Hematopoietic multipotent progenitor cell treated with erythropoietin and hydrocortisone succinate and interleukin-3 and kit ligand, for 4 days (in vitro differentiated cells): Measurements from ENCODE around the gene PDE3A.
"Not testable (repeated sequence)": the region's sequence is repeated elsewhere in the genome, so short reads cannot be mapped to it uniquely, and the experiment has no call there.

Source experiments
- DNase-seq: peaks from one replicate; pipeline ENCODE4 v3.0.0-alpha.2; 2015

PDE3A gene

DNA sequence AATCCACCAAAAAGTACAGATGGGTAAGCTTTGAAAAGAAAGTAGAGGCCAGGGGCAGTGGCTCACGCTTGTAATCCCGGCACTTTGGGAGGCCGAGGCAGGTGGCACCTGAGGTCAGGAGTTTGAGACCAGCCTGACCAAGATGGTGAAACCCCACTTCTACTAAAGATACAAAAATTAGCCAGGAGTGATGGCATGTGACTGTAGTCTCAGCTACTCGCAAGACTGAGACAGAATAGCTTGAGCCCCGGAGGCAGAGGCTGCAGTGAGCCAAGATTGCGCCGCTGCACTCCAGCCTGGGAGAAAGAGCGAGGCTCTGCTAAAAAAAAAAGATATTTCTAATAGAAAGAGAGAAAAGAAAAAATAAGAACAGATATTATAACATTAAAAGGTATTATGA, 192.6 kb downstream of the PDE3A start:
- DNase-seq: no peak

DNA sequence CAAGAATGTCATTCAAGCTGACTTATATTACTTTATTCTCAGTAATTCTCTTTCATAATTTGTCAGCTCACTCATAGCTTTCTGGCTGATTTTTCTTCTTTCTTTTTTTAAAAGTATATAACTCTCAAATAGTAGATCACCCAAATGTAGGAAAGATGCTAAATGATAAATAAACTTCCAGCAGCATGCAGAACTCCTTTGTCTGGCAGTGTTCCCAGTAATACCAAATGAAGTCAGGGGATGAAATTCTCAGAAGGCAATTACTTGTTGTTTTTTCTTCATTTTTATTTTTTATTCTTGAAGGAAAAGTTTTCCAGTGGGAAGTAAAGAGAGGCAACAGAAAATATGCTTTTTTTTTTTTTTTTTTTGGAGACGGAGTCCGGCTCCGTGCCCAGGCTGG, 193.5 kb downstream of the PDE3A start:
- no peak for DNase-seq

DNA sequence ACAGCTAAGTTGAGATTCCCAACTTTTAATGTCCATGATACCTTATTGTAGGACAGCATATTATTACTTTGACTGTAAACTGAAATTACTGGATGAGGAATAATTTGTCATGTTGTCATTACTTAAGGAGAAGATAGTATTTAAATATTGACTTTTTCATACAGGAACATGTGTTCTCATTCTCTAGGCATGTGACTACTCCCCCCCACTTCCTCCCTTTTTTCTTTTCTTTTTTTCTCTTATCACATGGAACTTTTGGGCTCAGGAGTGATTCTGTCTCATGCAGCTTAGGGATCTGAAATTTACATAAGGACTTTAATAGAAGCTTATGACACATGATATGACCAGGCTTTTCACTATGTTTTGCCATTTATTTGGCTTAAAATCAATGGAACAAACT, 199.1 kb downstream of the PDE3A start:
- no peak for DNase-seq

DNA sequence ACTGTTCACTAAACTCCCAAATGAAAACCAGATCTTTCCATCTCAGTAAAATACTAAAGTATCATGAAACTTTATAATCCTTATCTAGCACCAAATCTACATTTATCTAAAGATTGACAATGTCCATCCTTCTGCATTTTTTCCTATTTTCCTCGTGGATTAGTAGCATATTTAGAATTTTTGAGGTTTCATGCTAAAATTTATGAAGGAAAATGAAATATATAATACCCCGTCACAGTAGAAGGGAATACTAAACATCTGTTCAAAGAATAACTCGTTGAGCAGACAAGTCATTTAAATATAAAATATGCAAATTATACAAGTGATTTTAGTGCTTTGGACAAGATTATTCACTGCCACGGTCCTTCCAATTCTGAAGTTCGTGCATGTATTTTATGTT, 204.1 kb downstream of the PDE3A start:
- no peak for DNase-seq

DNA sequence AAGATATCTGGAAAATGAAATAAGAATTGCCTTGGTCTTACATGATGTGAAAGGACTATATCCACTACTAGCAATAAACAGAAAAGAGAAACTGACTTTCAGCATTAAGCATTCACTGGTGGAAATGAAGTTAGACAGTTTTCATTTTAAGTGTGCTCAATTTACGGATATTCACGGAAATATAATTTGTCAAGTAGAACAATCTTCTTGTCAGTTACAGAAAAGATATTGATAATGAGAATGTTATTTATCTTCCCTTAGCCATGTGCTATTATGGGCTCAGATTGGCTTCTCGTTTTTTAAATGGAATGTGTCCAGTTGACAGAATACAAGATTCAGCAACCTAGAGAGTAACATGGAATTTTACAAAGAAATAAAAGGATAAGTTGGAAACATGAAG, 208.2 kb downstream of the PDE3A start:
- no peak for DNase-seq

DNA sequence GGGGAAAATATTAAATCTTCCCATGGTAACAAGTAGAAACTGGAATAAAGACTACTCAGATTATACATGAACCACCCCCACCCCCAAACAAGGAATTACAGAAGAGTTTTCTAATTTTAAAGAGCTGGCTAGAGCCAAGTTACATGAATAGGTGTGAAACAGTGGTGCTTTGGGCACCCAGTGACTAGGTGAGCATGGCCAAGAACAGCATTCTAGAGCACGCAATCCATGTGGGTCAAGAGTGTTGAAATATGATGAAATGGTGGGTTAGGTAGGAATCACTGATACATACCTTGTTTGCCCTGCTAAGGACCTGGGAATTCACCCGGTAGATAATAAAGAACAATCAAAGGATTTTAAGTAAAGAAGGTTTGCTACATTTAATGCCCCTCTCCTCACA, 208.7 kb downstream of the PDE3A start:
- DNase-seq: no peak

DNA sequence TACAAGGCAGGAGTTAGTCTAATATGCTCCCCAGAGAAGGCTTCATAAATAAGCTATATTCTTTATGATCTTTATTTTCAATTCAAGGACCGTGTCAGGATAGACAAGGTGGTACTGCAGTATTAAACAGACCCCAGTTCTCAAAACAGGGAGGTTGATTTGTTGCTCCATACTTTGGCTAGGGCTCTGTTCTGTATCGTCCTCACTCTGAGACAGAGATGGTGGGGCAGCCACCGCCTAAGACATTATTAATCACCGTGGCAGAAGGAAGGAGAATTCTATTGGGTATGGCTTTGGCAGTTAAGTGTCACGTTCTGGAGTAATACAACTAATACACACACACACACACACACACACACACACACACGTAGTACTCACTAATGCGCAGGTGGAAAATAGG, 209.8 kb downstream of the PDE3A start:
- no peak for DNase-seq

DNA sequence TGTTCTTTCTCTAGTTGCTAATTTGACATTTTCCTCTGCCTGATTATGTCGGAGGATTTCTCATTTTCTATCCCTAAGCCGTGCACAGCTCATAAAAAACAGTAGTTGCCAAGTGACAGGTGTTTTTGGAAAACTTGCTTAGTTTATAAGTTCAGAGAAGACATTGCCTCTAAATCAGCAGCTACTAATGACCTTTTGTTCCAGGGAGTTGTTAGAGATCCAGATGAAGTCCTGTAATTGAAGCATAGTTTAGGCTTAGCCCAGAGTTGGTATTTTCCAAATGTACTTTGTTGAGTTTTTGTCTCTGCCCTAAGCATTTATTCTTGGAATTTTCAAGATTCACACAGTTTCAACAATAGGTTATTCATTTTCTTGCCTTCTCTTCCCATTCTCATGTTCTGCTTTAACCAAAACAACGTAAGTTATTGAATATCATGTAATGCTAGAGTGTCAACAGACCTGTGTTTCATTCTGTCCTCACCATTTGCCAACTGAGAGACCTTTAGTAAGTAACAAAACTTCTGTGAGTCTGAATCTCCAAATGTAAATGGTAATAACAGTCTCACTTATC, 216.8 kb downstream of the PDE3A start:
- DNase-seq: no peak

DNA sequence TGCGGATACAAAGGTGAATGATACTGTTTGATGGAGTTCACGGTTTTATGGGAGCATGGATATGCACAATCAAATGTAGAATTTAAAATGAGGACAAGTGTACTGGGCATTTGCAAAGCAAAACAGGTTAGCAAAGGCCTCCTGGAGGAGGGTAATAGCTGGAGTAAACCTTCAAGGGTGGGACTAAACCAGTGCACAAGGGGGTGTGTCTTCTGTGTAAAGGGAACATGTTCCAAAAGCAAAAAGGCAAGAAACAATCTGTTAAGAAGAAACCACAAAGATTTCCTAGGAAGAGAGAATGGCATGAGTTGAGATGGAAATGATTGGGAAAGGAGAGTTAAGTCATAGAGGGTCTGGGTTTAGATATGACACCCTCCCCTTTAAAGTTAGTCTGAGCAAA, 217.6 kb downstream of the PDE3A start:
- DNase-seq: peak; percentile 54

DNA sequence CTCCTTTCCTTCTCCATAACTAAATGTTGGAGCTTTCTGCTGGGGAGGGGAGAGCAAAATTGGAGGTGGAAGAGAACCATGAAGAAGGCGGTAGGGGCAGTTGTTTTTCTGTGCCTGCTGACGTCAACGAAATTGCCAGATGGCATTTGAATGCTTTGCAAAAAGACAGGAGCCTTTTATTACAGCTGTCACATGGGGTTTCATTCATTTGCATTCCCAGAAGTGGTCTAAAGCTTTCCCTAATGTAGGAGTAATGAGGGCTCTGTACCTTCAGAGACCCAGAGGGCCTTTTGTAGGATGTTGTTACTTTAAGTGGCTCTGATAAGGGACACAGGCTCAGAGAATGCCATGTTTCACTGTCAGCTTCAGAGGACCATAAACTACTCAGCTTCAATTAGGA, 219.7 kb downstream of the PDE3A start:
- no peak for DNase-seq

DNA sequence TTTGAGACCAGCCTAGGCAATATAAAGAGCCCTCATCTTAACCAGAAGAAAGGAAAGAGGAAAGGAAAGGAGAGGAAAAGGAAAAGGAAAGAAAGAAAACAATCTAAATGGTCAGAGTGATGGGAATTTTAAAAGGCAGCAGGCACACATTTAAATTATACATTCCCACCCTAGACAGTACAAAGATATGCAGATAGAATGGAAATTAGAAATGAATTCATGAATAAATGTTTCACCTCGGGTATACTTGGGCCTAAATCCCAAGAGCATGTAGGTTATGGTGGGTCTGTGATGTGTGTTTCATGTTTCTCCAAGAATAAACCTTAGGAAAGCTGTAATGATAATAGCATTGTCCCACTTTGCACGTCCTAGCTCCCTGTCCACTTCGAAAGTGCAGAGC, 222.2 kb downstream of the PDE3A start:
- DNase-seq: no peak

DNA sequence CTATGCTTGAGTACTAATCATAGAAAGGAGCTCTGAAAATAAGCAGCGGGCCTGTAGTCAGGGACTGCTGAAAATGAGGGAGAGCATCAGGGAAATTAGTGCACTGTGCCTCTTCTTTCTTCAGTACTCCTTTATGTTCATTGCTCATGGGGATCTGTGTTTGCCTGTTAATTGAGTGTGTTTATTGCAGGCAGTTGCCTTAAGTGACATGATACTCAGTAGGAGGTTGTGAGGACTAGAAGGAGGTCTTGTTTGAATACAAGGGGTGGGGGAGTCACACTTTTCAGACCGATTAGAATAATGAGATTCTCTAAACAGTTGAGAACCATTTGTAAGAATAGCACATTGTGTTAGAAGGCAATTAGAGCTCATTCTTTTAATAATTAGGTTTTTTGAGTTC, 224.2 kb downstream of the PDE3A start:
- no peak for DNase-seq

DNA sequence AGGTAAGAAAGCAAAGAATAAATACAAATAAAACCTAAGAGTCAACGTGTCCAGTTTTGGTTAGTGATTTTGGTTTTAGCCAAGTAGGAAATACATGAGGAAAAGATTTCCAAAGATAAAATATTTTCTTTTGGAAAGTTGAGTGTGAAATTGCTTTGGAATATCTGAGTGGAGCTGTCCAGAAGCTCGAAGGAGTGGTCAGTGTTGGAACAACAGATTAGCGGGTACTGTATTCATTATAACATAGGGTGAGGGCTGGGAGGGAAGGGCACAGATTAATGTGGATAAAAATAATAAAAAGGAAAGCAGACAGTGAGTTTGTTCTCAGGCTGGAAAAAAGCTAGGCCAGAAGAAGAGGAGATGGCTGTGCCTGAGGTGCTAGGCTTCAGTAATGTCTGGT, 225.3 kb downstream of the PDE3A start:
- DNase-seq: no peak

DNA sequence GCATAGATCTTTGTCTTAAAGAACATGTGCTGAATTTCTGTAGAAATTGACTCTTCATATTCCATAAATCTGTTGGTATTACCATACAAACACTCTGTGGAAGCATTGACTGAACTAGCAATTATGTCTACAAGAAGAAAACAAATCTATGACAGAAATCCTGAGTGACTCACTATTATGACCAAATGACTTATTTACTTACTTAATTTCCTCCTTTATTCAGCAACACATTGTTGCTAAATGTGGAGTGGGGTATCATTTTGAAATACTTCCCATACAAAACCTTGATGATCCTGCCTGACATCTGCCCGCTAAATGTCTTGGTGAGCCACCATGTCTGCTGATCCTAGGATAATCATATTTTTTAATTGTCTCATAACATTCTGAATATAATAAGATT, 227.7 kb downstream of the PDE3A start:
- DNase-seq: peak; percentile 6

DNA sequence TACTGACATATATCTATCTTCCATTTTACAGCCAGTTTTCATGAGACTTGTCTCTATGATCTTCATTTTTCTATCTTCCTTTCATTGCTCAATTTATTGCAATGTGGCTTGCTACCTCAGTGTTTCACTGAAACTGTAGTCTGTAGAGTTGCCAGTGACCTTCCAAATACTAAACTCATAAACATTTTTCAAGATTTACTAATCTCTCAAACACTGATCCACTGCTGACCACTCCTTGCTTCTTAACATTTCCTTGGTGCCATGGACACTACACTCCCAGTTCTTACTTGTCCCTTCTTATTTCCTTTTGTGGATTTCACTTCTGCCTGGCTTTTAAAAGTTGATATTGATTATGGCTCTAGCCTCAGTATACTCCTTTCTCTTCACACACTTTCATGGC, 231.4 kb downstream of the PDE3A start:
- DNase-seq: no peak

DNA sequence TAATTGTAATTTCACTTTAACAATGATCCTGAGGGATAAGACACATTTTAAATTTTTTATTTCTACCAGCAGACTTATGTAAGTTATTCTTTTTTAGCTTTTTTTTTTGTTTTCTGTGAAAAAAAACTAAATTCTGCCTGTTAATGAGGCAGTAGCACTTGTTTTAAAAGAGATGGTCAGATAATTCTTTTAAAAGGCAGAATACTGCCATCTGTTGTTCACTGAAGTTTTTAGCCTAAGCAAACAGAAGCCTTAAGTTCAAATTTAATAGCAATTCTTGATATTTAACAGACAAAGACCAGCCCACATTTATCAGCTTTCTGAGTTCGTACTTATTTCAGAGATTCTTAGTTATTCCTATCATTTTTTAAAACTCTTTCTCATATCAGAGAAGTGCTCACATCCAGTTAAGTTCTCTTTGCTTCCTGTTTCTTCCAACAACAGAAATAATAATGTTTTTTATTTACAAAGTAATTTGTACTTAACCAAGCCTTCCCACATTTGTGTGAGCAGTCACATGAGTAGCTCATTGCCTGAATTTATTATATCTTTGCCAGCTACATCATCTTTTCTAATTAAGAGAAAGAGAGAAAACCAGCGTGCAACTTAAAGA, 233.4 kb downstream of the PDE3A start:
- peak; percentile 69 for DNase-seq

DNA sequence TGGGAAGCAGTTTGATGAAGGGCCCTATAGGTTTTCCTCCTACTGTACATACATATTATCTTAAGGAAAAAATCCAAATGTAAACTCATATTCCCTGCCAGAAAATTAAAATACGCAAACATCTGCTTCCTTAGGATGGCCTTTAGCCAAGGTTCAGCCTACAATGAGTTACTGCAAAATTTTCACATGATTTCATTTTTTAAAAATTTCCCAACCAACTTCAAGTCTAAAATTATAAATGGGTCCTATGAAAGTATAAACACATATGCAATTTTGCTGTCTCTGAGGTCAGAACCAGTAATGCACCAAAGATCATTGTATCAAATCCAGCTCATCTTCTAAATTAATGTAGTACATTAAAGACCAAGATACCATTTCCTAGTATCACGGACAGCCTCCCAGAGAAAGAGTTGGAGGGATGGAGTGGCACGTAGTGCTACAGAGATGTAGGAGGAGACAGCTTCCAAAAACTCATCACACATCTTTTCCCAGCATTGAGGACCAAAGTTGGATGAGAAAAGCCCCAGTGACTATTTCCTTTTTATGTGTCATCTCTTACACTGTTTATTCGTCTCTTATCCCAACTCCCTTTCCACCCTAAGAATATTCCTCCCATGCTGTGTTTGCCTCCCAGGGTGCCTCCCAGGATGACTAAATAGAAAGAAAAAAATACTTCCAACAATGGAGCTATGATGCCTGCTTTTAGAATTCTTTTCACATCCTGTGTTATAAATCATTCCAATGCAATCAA, 234.5 kb downstream of the PDE3A start:
- DNase-seq: no peak

DNA sequence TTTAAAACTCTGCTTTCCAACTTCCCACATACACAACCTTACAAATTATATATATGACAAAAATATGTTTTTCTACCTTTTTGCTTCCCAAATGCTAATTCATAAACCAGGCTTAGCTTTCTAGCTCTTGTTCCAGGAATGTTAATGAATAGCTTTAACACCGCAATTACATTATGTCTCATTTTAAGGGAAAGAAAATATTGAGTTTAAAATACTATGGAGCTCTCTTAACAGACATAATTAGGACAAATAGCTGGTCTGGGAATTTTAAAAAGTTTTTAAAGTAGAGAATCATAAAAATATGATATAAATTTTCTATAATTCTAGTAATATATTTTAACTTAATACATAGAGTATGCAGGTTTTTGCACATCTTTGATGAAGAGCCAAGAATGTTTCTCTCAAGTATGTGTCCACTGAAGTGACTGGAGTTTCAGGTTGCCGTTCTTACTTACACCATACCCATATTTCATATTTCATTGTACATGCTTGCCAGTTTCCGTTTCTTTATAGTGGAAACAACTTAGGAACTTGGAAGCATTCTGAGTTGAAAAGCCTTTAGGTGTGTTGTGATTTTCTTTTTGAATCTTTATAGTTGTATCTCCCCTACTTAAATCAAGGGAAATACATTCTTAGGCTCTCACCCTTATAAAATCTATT, 236.2 kb downstream of the PDE3A start:
- no peak for DNase-seq

DNA sequence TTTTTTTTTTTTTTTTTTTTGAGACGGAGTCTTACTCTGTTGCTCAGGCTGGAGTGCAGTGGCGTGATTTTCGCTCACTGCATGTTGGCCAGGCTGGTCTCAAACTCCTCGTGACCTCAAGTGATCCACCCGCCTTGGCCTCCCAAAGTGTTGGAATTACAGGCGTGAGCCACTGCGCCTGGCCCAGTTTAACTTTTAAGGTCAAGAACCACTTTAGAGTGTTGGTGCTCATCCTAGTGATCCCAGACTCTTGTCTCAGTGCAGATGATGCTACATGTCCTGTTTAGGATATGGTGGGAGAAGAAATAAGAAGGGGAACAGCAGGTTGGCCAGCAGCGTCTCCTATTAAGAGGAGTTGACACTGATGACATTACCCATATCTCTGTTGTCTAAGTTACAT, 246.7 kb downstream of the PDE3A start:
- not testable (repeated sequence) for DNase-seq

DNA sequence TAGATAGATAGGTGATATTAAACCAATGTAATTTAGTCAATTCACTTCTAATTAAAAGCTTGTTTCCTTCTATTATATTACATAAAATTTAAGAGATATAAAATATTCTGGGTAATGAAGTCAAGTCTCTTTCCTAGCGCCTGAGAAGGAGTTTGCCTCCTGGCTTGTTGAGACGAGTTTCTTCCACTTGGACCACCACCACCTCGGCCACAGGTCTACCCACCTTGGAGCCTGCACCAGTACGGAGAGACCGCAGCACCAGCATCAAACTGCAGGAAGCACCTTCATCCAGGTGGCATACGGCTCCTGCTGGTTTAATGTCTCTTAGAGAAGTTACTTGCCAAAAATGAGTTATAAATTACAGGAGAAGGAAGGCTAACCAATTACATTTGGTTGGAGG, 247.8 kb downstream of the PDE3A start:
- DNase-seq: no peak

DNA sequence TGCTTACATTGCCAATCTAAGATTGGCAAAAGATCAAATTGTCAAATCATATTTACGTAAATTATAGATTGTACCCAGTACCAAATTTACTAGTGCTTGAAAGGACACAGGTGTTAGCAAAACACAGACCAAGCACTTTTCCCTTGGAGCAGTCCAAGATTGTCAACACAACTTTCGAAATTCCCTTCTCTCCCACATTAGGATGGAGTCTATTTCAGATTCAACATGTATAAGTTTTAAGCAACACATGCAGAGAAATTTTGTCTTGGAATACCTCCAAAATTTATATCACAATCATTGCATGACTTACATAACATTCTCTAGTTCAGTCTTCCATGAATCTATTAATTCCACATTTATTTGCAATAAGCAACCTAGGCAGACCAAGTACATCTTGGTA, 251.9 kb downstream of the PDE3A start:
- no peak for DNase-seq

DNA sequence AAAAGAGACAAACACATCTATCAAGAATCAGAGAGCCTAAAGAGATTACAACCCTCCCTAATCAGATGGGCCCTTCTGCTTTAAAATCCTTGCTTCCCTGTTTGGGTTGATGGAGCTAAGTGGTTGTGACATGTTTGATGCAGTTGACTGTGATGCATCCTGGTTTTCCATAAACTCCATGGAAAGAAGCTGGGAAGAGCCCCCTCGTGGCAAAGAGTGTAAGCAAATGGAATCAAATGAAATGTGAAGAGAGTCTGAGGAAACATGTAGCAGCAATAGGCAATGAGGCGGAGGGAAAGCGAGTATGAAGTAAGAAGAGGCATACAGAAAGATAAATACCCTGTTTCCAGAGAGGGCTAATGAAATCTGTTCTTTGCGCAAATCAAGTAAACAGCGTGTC, 256.4 kb downstream of the PDE3A start:
- no peak for DNase-seq

DNA sequence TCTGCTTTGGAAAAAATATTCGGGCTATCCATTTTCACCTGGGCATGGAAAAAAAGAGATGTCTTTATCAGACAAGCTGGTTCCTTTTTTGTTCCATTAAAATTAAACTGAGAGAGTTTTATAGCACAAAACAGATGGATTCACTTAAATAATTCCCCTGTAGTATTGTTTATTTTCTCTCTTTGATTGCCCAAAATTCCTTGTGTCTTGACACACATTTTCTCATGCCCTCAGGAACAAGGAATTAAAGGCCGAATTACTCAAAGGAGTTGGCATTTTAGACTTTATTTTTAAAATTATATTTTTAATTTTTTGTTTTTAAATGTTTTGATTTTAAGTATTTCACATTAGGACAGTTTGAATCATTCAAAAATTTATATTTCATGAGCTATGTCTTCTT, 257.2 kb downstream of the PDE3A start:
- DNase-seq: no peak

DNA sequence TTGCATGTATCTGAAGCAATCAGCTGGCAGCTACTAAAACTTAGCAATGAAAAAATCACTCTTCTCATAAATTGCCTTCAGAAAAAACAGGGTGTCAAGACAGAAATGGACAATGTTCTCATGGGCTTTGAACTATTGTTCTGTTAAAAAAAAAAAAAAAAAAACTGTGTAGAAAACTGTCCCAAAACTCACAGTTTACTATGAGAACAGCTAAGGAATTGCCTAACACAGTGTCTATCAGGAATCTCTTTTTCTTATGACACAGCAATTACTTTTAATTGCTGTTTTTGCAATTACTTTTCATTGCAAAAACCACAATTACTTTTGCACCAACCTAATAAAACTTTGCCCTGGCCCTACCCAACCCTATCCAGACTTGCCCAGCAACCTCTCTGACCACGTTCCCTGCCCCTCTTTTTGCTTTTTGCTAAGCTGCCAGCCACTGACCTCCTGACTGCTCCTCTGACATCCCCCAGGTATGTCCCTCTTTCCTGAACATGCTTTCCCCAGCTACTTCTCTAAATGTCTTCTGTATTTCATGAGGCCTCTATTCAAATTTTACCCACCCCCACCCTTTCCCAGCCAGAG, 258.8 kb downstream of the PDE3A start:
- peak; percentile 5 for DNase-seq
